HEK293 (cell line): Measurements from ENCODE around the gene PTPRK.

Source experiments
- CTCF ChIA-PET: fragments of 350-600 bp; formaldehyde crosslinking; extraction: SDS; loops from one replicate; lab custom pipeline; 2021; ENCODE audit warnings: antibody characterized with exemption; lab: Yijun Ruan, JAX
- POLR2A ChIA-PET: fragments of 300-600 bp; formaldehyde crosslinking; extraction: SDS; loops from one replicate; lab custom pipeline; 2020; ENCODE audit warnings: antibody characterized with exemption, inconsistent platforms; lab: Yijun Ruan, JAX
- H3K27ac ChIP-seq: fragments of 200-500 bp; sonication (Bioruptor generic); 2 replicates; pipeline ENCODE4 v1.5.1; 2014; ENCODE audit warnings: low read depth, low read length, control low read depth, inconsistent platforms; ENCODE audit errors: extremely low read depth
- H3K36me3 ChIP-seq, 2 experiments: fragments of 200-500 bp in 1 of 2; sonication (Bioruptor generic) in 1 of 2; 1 replicate in 1 of 2; 2 replicates in 1 of 2; pipeline ENCODE4 v1.5.1; 2014 to 2017; ENCODE audit warnings: inconsistent platforms in 2 of 2, low read length in 2 of 2; ENCODE audit not compliant: control insufficient read depth in 2 of 2, insufficient read depth in 1 of 2
- H3K4me1 ChIP-seq: fragments of 200-500 bp; sonication (Bioruptor generic); 2 replicates; pipeline ENCODE4 v1.5.1; 2014; ENCODE audit warnings: mild to moderate bottlenecking, low read length, inconsistent platforms; ENCODE audit not compliant: control insufficient read depth, insufficient read depth
- H3K4me3 ChIP-seq: 2 replicates; pipeline ENCODE4 v1.5.1; 2011; ENCODE audit warnings: low read depth, mild to moderate bottlenecking, control low read depth, low read length, moderate library complexity
- H3K9me3 ChIP-seq: fragments of 200-500 bp; sonication (Bioruptor generic); 2 replicates; pipeline ENCODE4 v1.5.1; 2014; ENCODE audit warnings: low read depth, low read length, inconsistent platforms; ENCODE audit not compliant: control insufficient read depth, insufficient read depth
- KLF9 ChIP-seq: fragments of 450-650 bp; formaldehyde crosslinking; IDR thresholded peaks from 2 replicates; pipeline ENCODE4 v1.5.1; 2016; ENCODE audit warnings: missing biosample characterization, missing genetic modification characterization, low read depth
- OVOL3 ChIP-seq: fragments of 450-650 bp; formaldehyde crosslinking; IDR thresholded peaks from 2 replicates; pipeline ENCODE4 v1.5.1; 2016; ENCODE audit warnings: missing biosample characterization, missing genetic modification characterization
- SP7 ChIP-seq: fragments of 450-650 bp; formaldehyde crosslinking; IDR thresholded peaks from 2 replicates; pipeline ENCODE4 v1.5.1; 2016; ENCODE audit warnings: missing biosample characterization, missing genetic modification characterization
- ZIC2 ChIP-seq: fragments of 450-650 bp; formaldehyde crosslinking; IDR thresholded peaks from 2 replicates; pipeline ENCODE4 v1.5.1; 2016; ENCODE audit warnings: missing biosample characterization, missing genetic modification characterization
- ZNF18 ChIP-seq: fragments of 450-650 bp; formaldehyde crosslinking; IDR thresholded peaks from 2 replicates; pipeline ENCODE4 v1.5.1; 2016; ENCODE audit warnings: missing biosample characterization, missing genetic modification characterization
- ZNF24 ChIP-seq: fragments of 450-650 bp; formaldehyde crosslinking; IDR thresholded peaks from 2 replicates; pipeline ENCODE4 v1.5.1; 2016; ENCODE audit warnings: missing biosample characterization, missing genetic modification characterization
- ZNF302 ChIP-seq: fragments of 450-650 bp; formaldehyde crosslinking; IDR thresholded peaks from 2 replicates; pipeline ENCODE4 v1.5.1; 2016; ENCODE audit warnings: missing biosample characterization, missing genetic modification characterization, low read depth
- ZNF311 ChIP-seq: fragments of 450-650 bp; formaldehyde crosslinking; IDR thresholded peaks from 2 replicates; pipeline ENCODE4 v1.5.1; 2017; ENCODE audit warnings: missing biosample characterization, missing genetic modification characterization, borderline replicate concordance
- ZNF324 ChIP-seq: fragments of 450-650 bp; formaldehyde crosslinking; IDR thresholded peaks from 2 replicates; pipeline ENCODE4 v1.5.1; 2016; ENCODE audit warnings: missing biosample characterization, missing genetic modification characterization
- ZNF530 ChIP-seq: fragments of 450-650 bp; formaldehyde crosslinking; IDR thresholded peaks from 2 replicates; pipeline ENCODE4 v1.5.1; 2016; ENCODE audit warnings: low read depth, missing biosample characterization, missing genetic modification characterization
- ZNF571 ChIP-seq: fragments of 450-650 bp; formaldehyde crosslinking; IDR thresholded peaks from 2 replicates; pipeline ENCODE4 v1.5.0; 2017; ENCODE audit warnings: missing biosample characterization, missing genetic modification characterization
- ZNF580 ChIP-seq: fragments of 450-650 bp; formaldehyde crosslinking; IDR thresholded peaks from 2 replicates; pipeline ENCODE4 v1.5.1; 2016; ENCODE audit warnings: missing biosample characterization, missing genetic modification characterization
- ZNF664 ChIP-seq: fragments of 450-650 bp; formaldehyde crosslinking; IDR thresholded peaks from 2 replicates; pipeline ENCODE4 v1.5.1; 2016; ENCODE audit warnings: missing biosample characterization, missing genetic modification characterization
- ZNF670 ChIP-seq: fragments of 450-650 bp; formaldehyde crosslinking; IDR thresholded peaks from 2 replicates; pipeline ENCODE4 v1.5.1; 2016; ENCODE audit warnings: missing biosample characterization, missing genetic modification characterization, low read depth
- ZNF707 ChIP-seq: fragments of 450-650 bp; formaldehyde crosslinking; IDR thresholded peaks from 2 replicates; pipeline ENCODE4 v1.5.1; 2016; ENCODE audit warnings: missing biosample characterization, missing genetic modification characterization
- ZNF837 ChIP-seq: fragments of 450-650 bp; formaldehyde crosslinking; IDR thresholded peaks from 2 replicates; pipeline ENCODE4 v1.5.1; 2016; ENCODE audit warnings: missing biosample characterization, missing genetic modification characterization
- ZSCAN23 ChIP-seq: fragments of 450-650 bp; formaldehyde crosslinking; IDR thresholded peaks from 2 replicates; pipeline ENCODE4 v1.5.1; 2016; ENCODE audit warnings: missing biosample characterization, missing genetic modification characterization

PTPRK gene

DNA sequence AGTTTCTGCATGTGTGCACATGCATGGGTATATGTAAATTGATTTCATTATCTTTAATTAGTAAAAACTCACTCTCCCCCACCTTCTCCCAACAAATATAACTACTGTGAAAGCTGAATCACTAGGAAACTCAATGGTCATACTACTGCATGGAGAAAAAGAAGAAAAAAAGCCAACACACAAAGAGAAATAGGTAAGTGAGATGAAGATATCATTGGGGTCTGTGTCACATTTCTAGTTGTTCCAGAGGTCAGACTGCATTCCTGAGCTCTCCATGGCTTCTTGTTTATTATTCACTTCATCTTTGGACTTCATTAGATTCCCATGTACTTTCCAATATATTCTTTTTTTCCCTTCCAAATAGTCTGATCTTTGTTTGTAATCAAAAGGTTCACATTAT is 98.2 kb downstream of the PTPRK start (continued):
- TF ChIP-seq OVOL3 (tag by site-specific recombination) (no peak), KLF9 (tag by site-specific recombination) (no peak), ZNF837 (no peak)
- TF ChIP-seq, all 188 proteins: peak for 0

GRCh38 chr6:128421788-128422187 is 98.6 kb downstream of the PTPRK start:
- ChIA-PET CTCF (interaction anchor here (0.7 kb wide), 1 partner anchor 11 kb away, joined by 5 read pairs; no protein-coding TSS in a partner anchor), POLR2A (no interaction called here)
- peaks cover 2% of the 10 kb centered on the region; the same call in 1 of the 2 replicates for H3K9me3 ChIP-seq
- TF ChIP-seq SP7 (tag by site-specific recombination) = no peak
- no peak for TF ChIP-seq ZNF580 (tag by site-specific recombination)
- no peak overlapping the region for H3K4me3 ChIP-seq
- no peaks in the 10 kb centered on the region for H3K4me1 ChIP-seq
- no peaks in the 10 kb centered on the region for H3K36me3 ChIP-seq
- no peak overlapping the region for H3K27ac ChIP-seq

- Histone ChIP-seq H3K4me3 (no peak overlapping the region), H3K9me3 (peaks cover 2% of the 10 kb centered on the region; the same call in 1 of the 2 replicates), H3K4me1 (no peaks in the 10 kb centered on the region), H3K36me3 (no peaks in the 10 kb centered on the region), H3K27ac (no peak overlapping the region)
- ChIA-PET POLR2A (no interaction called here), CTCF (no interaction called here)
- TF ChIP-seq ZIC2 (tag by site-specific recombination) = no peak
- TF ChIP-seq ZNF530 (tag by site-specific recombination) = no peak
These were observed 102.7 kb downstream of the PTPRK start for GRCh38 chr6:128417698-128418097.

- Histone ChIP-seq H3K4me3 (no peak overlapping the region), H3K27ac (no peak overlapping the region), H3K9me3 (peaks cover 2% of the 10 kb centered on the region; the same call in 1 of the 2 replicates), H3K4me1 (no peaks in the 10 kb centered on the region), H3K36me3 (no peaks in the 10 kb centered on the region)
- ChIA-PET POLR2A (interaction anchor here (1.0 kb wide), 1 partner anchor 11 kb away, joined by 3 read pairs; no protein-coding TSS in a partner anchor), CTCF (interaction anchor here (0.7 kb wide), 1 partner anchor 841 kb away, joined by 3 read pairs; no protein-coding TSS in a partner anchor)
- TF ChIP-seq ZNF24 (tag by site-specific recombination) = no peak
- TF ChIP-seq ZNF324 = no peak
- no peak for TF ChIP-seq ZNF18 (tag by site-specific recombination)
- no peak for TF ChIP-seq ZSCAN23 (tag by site-specific recombination)
- TF ChIP-seq SP7 (tag by site-specific recombination) = no peak
- no peak for TF ChIP-seq ZNF302
- no peak for TF ChIP-seq ZNF571 (tag by site-specific recombination)
- no peak for TF ChIP-seq ZNF707 (tag by site-specific recombination)
- TF ChIP-seq ZNF664 = no peak
- no peak for TF ChIP-seq ZNF670 (tag by site-specific recombination)
- no peak for TF ChIP-seq ZNF311 (tag by site-specific recombination)
These were observed 105.0 kb downstream of the PTPRK start for GRCh38 chr6:128415387-128415786.
